Activated gamma-delta T cell treated with Interleukin-2 at 50 U/mL for 16 hours (primary cell): ENCODE results near the gene INSIG1.

Source experiments
- DNase-seq: peaks from one replicate; pipeline ENCODE4 v3.0.0-alpha.2; 2020

Gene INSIG1

GRCh38 chr7:155333346-155334234 lies 35.9 kb downstream of the INSIG1 start:
- no peak for DNase-seq

GRCh38 chr7:155336812-155337602 lies 39.3 kb downstream of the INSIG1 start:
- DNase-seq = no peak

- DNase-seq = no peak
Observed at GRCh38 chr7:155337946-155338631, 40.4 kb downstream of the INSIG1 start.

DNA sequence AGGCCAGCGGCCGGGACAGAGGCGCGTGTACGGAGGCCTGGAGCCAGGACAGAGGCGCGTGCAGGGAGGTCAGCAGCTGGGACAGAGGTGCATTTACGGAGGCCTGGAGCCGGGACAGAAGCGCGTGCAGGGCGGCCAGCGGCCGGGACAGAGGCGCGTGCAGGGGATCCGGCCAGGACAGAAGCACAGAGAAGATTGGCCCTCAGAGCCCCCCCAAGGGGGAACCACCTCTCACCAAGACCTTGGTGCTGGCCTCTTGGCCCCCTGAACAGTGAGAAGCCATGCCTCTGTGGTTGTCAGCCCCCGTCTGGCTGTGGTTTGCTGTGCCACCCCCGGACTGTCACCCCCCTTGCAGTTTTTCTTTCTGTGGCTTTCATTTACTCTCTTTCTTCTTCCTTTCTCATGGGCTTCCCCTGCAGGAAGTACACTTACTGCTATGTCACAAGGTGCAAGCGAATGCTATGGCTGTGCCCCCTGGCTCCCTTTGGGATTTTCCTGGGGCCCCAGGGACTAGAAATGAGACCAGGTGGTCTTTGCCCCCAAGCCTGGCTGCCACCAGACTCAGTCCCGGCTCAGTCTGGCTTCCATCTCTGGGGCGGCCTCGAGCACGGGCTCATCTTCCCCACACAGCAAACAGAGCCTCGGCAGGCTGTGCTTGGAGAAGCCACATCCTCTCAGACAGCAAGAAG lies 41.1 kb downstream of the INSIG1 start:
- peak; percentile 30 for DNase-seq

- DNase-seq = no peak
Observed at GRCh38 chr7:155339474-155339873, 41.8 kb downstream of the INSIG1 start.

DNA sequence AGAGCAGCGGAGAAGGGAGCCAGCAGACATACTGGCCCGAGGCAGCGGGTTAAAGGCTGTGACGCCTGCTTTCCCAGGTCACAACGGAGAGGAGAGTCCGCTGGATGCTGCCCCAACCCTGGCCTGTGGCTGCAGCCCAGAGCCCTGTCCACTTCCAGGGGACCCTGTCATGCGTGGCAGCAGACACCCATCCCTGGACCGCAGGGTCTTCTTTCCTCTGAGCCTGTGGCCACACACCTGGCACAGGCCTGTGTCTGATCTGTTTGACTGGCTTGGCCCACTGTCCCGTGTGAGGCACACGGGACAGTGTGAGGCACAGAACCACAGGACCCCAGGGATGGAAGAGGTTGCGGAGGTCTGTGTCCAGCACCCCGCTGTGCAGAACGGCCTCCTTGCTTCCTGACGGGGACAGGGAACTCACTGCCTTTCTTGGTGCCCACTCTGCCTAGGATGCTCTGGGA lies 42.4 kb downstream of the INSIG1 start:
- DNase-seq = no peak

DNA sequence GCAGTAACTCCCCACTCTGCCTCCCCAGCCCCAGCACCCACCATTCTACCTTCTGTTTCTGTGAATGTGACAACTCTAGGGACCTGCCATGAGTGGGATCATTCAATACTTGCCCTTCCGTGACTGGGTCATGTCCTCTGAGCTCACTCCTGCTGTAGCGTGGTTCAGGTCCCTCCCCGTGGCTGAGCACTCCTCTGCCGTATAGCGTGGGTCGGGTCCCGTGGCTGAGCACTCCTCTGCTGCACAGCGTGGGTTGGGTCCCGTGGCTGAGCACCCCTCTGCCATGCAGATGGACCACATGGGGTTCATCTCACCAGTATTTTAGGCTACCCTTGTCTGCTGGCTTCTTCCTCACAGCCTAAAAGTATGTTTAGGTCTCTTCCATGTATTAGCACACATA lies 43.0 kb downstream of the INSIG1 start:
- DNase-seq = no peak

GRCh38 chr7:155341463-155341983 lies 43.8 kb downstream of the INSIG1 start:
- no peak for DNase-seq

DNA sequence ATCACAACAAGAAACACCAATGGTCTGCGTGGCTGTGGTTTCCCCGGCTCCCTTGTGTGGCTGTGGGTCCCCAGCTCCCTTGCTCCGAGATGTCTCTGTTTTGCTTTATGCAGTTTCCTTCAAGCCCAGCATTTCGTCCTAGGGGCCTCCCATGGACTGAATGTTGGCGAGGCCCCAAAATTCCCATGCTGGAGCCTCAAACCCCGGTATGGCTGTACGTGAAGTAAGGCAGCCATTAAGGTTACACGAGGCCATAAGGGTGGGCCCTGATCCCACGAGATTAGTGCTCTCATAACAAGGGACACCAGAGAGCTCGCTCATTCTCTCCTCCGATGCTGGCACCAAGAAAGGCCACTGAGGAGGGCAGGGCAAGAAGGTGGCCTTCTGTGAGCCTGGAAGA lies 44.6 kb downstream of the INSIG1 start:
- DNase-seq = no peak

GRCh38 chr7:155343150-155343549 lies 45.5 kb downstream of the INSIG1 start:
- no peak for DNase-seq

DNA sequence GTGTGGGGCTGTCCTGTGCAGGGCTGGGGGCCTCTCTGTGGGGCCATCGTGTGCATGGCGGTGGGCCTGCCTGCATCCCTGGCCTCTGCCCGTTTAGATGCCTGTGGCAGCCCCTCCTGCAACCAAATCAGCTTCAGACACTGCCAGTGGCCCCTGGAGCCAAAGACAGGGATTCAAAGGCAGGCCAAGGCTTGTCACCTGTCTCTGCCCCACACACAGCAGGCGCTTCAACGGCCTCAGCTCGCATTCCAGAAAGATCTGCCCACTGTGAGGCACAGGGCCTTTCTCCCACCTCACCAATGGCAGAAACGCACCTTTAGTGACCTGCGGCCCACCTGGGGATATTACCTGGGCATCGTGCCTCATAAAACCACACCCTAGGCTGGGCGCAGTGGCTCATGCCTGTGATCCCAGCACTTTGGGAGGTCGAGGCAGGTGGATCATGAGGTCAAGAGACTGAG lies 46.0 kb downstream of the INSIG1 start:
- DNase-seq = no peak

GRCh38 chr7:155344270-155344617 lies 46.6 kb downstream of the INSIG1 start:
- no peak for DNase-seq

DNA sequence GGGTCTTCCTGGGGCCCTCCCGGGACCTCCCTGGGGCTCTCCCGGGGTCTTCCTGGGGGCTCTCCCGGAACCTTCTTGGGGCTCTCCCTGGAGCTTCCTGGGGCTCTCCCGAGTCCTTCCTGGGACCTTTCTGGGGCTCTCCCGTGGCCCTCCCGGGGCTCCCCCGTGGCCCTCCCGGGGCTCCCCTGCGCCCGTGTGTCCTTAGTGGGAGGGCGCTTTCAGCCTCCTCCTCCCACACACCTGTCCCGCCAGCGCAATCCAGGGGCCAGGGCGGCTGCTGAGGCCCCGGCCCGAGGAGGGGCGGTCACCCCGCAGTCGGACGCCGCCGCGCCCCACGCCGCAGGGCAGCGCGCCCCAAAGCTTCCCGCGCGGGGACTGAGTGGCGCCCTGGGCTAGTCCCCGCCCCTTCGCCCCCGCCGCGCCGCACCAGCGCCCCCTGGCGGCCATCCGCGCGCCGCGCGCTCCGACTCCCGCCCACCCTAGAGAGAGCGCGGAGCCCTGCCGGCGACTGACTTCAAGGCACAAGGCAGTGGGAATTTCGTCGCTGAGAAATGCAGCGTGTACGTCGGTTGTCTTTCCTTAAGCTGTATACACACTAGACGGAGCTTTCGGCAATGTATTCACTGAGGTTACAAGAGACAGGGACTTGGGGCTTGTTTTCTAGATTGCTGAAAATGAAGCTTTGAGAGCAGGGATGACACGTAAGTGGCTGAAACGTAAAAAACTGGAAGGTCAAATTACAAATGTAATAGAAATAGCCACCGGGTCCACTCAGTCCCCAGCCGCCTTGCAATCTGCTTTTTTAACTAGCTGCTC lies 47.1 kb downstream of the INSIG1 start:
- peak; percentile 80 for DNase-seq

- no peak for DNase-seq
Observed at GRCh38 chr7:155345490-155345889, 47.8 kb downstream of the INSIG1 start.

- no peak for DNase-seq
Observed at GRCh38 chr7:155346285-155346684, 48.6 kb downstream of the INSIG1 start.

DNA sequence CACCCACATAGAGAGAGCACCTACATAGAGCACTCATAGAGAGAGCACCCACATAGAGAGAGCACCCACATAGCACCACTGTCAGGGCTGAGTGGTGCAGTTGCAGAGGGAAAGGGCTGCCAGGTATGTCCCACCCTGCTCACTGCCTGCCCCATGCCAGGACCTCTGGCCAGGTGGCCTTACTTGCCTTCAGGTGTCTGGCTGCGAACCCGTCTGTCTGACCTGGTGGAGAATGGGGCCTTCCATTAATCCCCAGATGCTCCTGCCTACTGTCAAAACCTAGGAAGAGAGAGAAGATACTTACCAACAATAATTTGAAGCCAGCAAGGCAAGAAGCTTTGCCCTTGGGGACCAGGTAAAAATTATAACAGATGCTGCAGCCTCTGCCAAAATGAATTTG lies 51.1 kb downstream of the INSIG1 start:
- no peak for DNase-seq

- no peak for DNase-seq
Observed at GRCh38 chr7:155349601-155350331, 52.1 kb downstream of the INSIG1 start.

DNA sequence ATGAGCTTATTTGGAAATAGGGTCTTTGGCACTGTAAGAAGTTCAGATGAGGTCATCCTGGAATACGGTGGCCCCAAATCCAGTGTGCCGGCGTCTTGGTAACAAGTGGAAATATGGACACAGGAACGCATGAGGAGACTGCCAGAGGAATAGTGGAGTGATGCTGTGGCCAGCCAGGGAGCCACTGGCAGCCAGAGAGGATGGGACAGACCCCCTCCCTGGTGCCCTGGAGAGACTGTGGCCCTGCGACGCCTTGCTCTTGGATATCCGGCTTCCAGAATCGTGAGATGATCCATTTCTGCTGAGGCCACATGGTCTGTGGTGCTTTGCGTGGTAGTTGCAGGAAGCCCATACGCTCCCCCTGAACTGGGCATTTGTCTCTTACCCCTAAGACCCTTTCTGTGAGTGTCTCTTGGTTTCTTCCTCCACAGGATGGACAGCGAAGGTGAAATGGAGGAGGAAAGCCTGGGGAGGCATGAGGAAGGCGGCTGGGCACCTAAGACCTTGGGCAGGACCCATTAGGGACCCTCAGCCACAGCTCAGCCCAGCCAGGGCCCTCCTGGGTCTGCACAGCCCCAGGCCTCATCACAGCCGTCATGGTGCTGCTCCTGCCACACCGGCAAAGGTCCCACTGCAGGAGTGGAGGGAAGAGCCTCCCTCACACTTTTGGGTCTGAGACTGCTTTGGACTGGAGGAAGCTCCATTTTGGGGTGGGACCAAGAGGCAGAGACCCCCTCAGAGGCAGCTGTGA lies 53.6 kb downstream of the INSIG1 start:
- DNase-seq = no peak

DNA sequence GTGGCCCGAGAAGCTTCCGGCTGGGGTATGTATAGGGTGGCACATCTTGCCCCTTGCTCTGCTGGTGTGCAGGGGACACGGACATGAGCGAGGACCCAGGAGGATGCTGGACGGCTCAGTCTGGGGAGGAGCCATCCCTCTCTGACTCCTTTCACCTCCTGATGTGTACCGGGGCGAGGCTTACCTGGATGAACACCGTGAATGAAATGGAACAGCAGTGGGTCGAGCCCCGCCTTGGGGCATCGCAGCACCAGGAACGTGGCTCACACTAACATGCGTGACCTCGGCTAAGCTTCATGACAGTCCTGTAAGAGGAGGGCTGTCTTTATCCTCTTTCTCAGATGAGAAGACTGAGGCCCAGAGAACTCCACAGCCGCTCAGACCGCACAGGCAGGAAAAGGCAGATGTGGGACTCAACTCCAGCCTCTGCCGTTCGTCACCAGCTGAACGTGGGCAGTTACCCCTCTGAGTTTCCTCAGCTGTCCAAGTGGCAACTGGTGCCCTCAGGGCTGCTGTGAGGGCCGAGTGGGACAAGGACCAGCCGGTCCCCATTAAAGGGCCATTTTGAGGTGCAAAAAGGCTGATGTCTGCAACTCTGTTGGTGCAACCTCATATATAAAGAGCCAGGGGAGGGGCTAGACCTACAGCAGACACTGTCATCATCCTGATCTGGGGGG lies 54.5 kb downstream of the INSIG1 start:
- no peak for DNase-seq

DNA sequence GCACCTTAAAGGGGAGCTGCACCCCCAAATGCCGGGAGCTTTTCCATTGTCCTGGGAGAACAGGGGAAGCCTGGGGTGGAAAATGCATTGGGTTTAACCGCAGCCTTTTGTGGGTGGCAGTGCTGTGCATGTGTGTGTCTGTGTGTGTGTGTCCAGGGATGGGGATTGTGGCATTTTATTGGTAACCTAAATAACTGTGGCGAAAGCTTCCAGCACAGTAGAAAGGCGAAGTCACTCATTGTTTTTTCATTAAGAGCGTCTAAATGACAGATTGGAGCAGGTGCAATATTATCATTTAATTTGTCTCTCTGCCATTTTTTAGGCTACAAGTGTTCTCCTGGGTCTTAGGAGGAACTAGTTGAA lies 55.1 kb downstream of the INSIG1 start:
- DNase-seq = no peak
